GM19099 (cell line): Measurements from ENCODE around the gene NAA80.

Experiments
- POLR2A ChIP-seq: IDR thresholded peaks from 3 replicates; pipeline ENCODE4 v1.6.1; 2011; ENCODE audit warnings: low read depth; ENCODE audit not compliant: insufficient read length; ENCODE audit errors: extremely low read depth

Gene NAA80

GRCh38 chr3:50298836-50299637 lies at the start of gene NAA80, which contains the start of gene HYAL3:
Gene NAA80 (minus strand): TSS chr3:50299405. CDS start chr3:50297463, 1,942 bp downstream.
Gene HYAL3 (minus strand): TSS chr3:50299405. CDS start chr3:50295602, 3,803 bp downstream.
- peak; percentile 86 for TF ChIP-seq POLR2A

- no peak for TF ChIP-seq POLR2A
Measured at GRCh38 chr3:50347187-50347813, 48.1 kb upstream of the NAA80 start.

- TF ChIP-seq POLR2A: no peak
Measured at GRCh38 chr3:50345586-50346234, 46.5 kb upstream of the NAA80 start, which contains the start of gene ZMYND10. Gene ZMYND10 (minus strand): TSS chr3:50345732. CDS start chr3:50345579, 153 bp downstream.

GRCh38 chr3:50345008-50345407 lies 45.8 kb upstream of the NAA80 start:
- no peak for TF ChIP-seq POLR2A

- TF ChIP-seq POLR2A: no peak
Measured at GRCh38 chr3:50342813-50343633, 43.8 kb upstream of the NAA80 start.

- TF ChIP-seq POLR2A: no peak
Measured at GRCh38 chr3:50341996-50342650, 42.9 kb upstream of the NAA80 start.

- TF ChIP-seq POLR2A: no peak
Measured at GRCh38 chr3:50341537-50341936, 42.3 kb upstream of the NAA80 start.

- TF ChIP-seq POLR2A: peak; percentile 65
Measured at GRCh38 chr3:50340448-50341329, 41.5 kb upstream of the NAA80 start, which contains the start of gene RASSF1. Gene RASSF1 (minus strand): TSS chr3:50340836. CDS start chr3:50340805, 31 bp downstream.

GRCh38 chr3:50340147-50340447 lies 40.9 kb upstream of the NAA80 start:
- TF ChIP-seq POLR2A: no peak

GRCh38 chr3:50339485-50340146 lies 40.4 kb upstream of the NAA80 start:
- TF ChIP-seq POLR2A: no peak

GRCh38 chr3:50338965-50339364 lies 39.8 kb upstream of the NAA80 start:
- TF ChIP-seq POLR2A: no peak

GRCh38 chr3:50337175-50337861 lies 38.1 kb upstream of the NAA80 start:
- peak; percentile 82 for TF ChIP-seq POLR2A
